T-helper 1 cell treated with Interleukin-12 subunit alpha and Interleukin-12 subunit beta and Interleukin-4 antibody, amounts not matched to agents 30 μg/mL and 1 μg/mL, for 36 hours (primary cell): ENCODE results near the gene ENPP5.

ENCODE experiments used
- H3K27ac Mint-ChIP-seq: one replicate; pipeline ENCODE4 v1.8.0; 2021; ENCODE audit warnings: mild to moderate bottlenecking, mixed read lengths
- H3K27me3 Mint-ChIP-seq: one replicate; pipeline ENCODE4 v1.8.0; 2021; ENCODE audit warnings: low read depth, mixed read lengths
- H3K36me3 Mint-ChIP-seq: one replicate; pipeline ENCODE4 v1.8.0; 2021; ENCODE audit warnings: low read depth, mixed read lengths
- H3K4me1 Mint-ChIP-seq: one replicate; pipeline ENCODE4 v1.8.0; 2021; ENCODE audit warnings: low read depth, mixed read lengths
- H3K4me3 Mint-ChIP-seq: one replicate; pipeline ENCODE4 v1.8.0; 2021; ENCODE audit warnings: mild to moderate bottlenecking, moderate library complexity, mixed read lengths
- H3K9me3 Mint-ChIP-seq: one replicate; pipeline ENCODE4 v1.8.0; 2021; ENCODE audit warnings: mixed read lengths

Gene ENPP5

GRCh38 chr6:46170357-46171289 is at the start of gene ENPP5:
ENPP5 (minus strand) TSS chr6:46170980; CDS start chr6:46168262, 2,718 bp downstream.
- Mint-ChIP-seq H3K9me3 (no peaks in the 10 kb centered on the region), H3K4me1 (peaks cover 16% of the 10 kb centered on the region), H3K27ac (no peak within 1 kb of the TSS), H3K4me3 (peak within 1 kb of the TSS; percentile 67), H3K27me3 (peaks cover 64% of the 10 kb centered on the region), H3K36me3 (no peaks in the 10 kb centered on the region)

- Mint-ChIP-seq H3K27me3 (no peaks in the 10 kb centered on the region), H3K36me3 (no peaks in the 10 kb centered on the region), H3K9me3 (no peaks in the 10 kb centered on the region), H3K4me3 (no peak overlapping the region), H3K27ac (no peak overlapping the region), H3K4me1 (peaks cover 3% of the 10 kb centered on the region)
Observed at GRCh38 chr6:46219661-46220060, 48.9 kb upstream of the ENPP5 start.

- Mint-ChIP-seq H3K9me3 (no peaks in the 10 kb centered on the region), H3K36me3 (no peaks in the 10 kb centered on the region), H3K27ac (no peak overlapping the region), H3K4me3 (no peak overlapping the region), H3K4me1 (peaks cover 3% of the 10 kb centered on the region), H3K27me3 (no peaks in the 10 kb centered on the region)
Observed at GRCh38 chr6:46218457-46218856, 47.7 kb upstream of the ENPP5 start.

- no peaks in the 10 kb centered on the region for H3K27me3 Mint-ChIP-seq
- H3K4me1 Mint-ChIP-seq = peaks cover 3% of the 10 kb centered on the region
- no peak overlapping the region for H3K27ac Mint-ChIP-seq
- no peaks in the 10 kb centered on the region for H3K9me3 Mint-ChIP-seq
- no peaks in the 10 kb centered on the region for H3K36me3 Mint-ChIP-seq
- no peak overlapping the region for H3K4me3 Mint-ChIP-seq
Observed at GRCh38 chr6:46217671-46218131, 46.9 kb upstream of the ENPP5 start.

- Mint-ChIP-seq H3K9me3 (no peaks in the 10 kb centered on the region), H3K27me3 (no peaks in the 10 kb centered on the region), H3K4me1 (peaks cover 3% of the 10 kb centered on the region), H3K36me3 (no peaks in the 10 kb centered on the region), H3K27ac (no peak overlapping the region), H3K4me3 (no peak overlapping the region)
Observed at GRCh38 chr6:46216879-46217278, 46.1 kb upstream of the ENPP5 start.

- H3K27ac Mint-ChIP-seq = no peak overlapping the region
- H3K27me3 Mint-ChIP-seq = peaks cover 2% of the 10 kb centered on the region
- no peaks in the 10 kb centered on the region for H3K36me3 Mint-ChIP-seq
- H3K4me1 Mint-ChIP-seq = peaks cover 2% of the 10 kb centered on the region
- no peak overlapping the region for H3K4me3 Mint-ChIP-seq
- no peaks in the 10 kb centered on the region for H3K9me3 Mint-ChIP-seq
Observed at GRCh38 chr6:46215777-46216176, 45.0 kb upstream of the ENPP5 start.

- Mint-ChIP-seq H3K9me3 (no peaks in the 10 kb centered on the region), H3K27ac (no peak overlapping the region), H3K27me3 (peaks cover 5% of the 10 kb centered on the region), H3K4me3 (no peak overlapping the region), H3K36me3 (no peaks in the 10 kb centered on the region), H3K4me1 (no peaks in the 10 kb centered on the region)
Observed at GRCh38 chr6:46215213-46215612, 44.4 kb upstream of the ENPP5 start.

GRCh38 chr6:46211917-46212316 is 41.1 kb upstream of the ENPP5 start:
- no peaks in the 10 kb centered on the region for H3K4me1 Mint-ChIP-seq
- H3K4me3 Mint-ChIP-seq = no peak overlapping the region
- H3K9me3 Mint-ChIP-seq = no peaks in the 10 kb centered on the region
- H3K36me3 Mint-ChIP-seq = no peaks in the 10 kb centered on the region
- H3K27ac Mint-ChIP-seq = no peak overlapping the region
- peaks cover 8% of the 10 kb centered on the region for H3K27me3 Mint-ChIP-seq

- H3K36me3 Mint-ChIP-seq = no peaks in the 10 kb centered on the region
- no peak overlapping the region for H3K27ac Mint-ChIP-seq
- H3K4me3 Mint-ChIP-seq = no peak overlapping the region
- H3K9me3 Mint-ChIP-seq = no peaks in the 10 kb centered on the region
- no peaks in the 10 kb centered on the region for H3K4me1 Mint-ChIP-seq
- H3K27me3 Mint-ChIP-seq = peaks cover 8% of the 10 kb centered on the region
Observed at GRCh38 chr6:46210294-46210693, 39.5 kb upstream of the ENPP5 start.

GRCh38 chr6:46208303-46208702 is 37.5 kb upstream of the ENPP5 start:
- Mint-ChIP-seq H3K9me3 (no peaks in the 10 kb centered on the region), H3K36me3 (no peaks in the 10 kb centered on the region), H3K4me3 (no peak overlapping the region)

GRCh38 chr6:46207174-46207573 is 36.4 kb upstream of the ENPP5 start:
- no peaks in the 10 kb centered on the region for H3K9me3 Mint-ChIP-seq
- no peaks in the 10 kb centered on the region for H3K36me3 Mint-ChIP-seq
- no peaks in the 10 kb centered on the region for H3K4me1 Mint-ChIP-seq
- H3K27me3 Mint-ChIP-seq = peaks cover 18% of the 10 kb centered on the region
- no peak overlapping the region for H3K27ac Mint-ChIP-seq
- H3K4me3 Mint-ChIP-seq = no peak overlapping the region

More at GRCh38 chr6:46208303-46208702, 37.5 kb upstream of the ENPP5 start:
- H3K27ac Mint-ChIP-seq = no peak overlapping the region
- H3K4me1 Mint-ChIP-seq = no peaks in the 10 kb centered on the region
- peaks cover 8% of the 10 kb centered on the region for H3K27me3 Mint-ChIP-seq

- Mint-ChIP-seq H3K4me1 (no peaks in the 10 kb centered on the region), H3K4me3 (no peak overlapping the region), H3K27ac (no peak overlapping the region)
Observed at GRCh38 chr6:46204880-46205650, 34.3 kb upstream of the ENPP5 start.

GRCh38 chr6:46203391-46204177 is 32.8 kb upstream of the ENPP5 start:
- H3K9me3 Mint-ChIP-seq = no peaks in the 10 kb centered on the region
- H3K27ac Mint-ChIP-seq = no peak overlapping the region
- H3K4me1 Mint-ChIP-seq = no peaks in the 10 kb centered on the region
- peaks cover 15% of the 10 kb centered on the region for H3K27me3 Mint-ChIP-seq
- H3K4me3 Mint-ChIP-seq = no peak overlapping the region
- H3K36me3 Mint-ChIP-seq = no peaks in the 10 kb centered on the region

More at GRCh38 chr6:46204880-46205650, 34.3 kb upstream of the ENPP5 start:
- no peaks in the 10 kb centered on the region for H3K36me3 Mint-ChIP-seq
- peaks cover 15% of the 10 kb centered on the region for H3K27me3 Mint-ChIP-seq
- no peaks in the 10 kb centered on the region for H3K9me3 Mint-ChIP-seq

- Mint-ChIP-seq H3K27ac (no peak overlapping the region), H3K4me1 (no peaks in the 10 kb centered on the region), H3K4me3 (no peak overlapping the region), H3K36me3 (no peaks in the 10 kb centered on the region), H3K27me3 (peaks cover 12% of the 10 kb centered on the region), H3K9me3 (no peaks in the 10 kb centered on the region)
Observed at GRCh38 chr6:46201702-46202101, 30.9 kb upstream of the ENPP5 start.
